Thyroid gland (tissue), 4 donors: Measurements from ENCODE around the gene PAFAH1B2. TPM values are rescaled to one million over a fixed set of nuclear protein-coding genes. Genes with fewer than 3 reads are reported as not detected.

ENCODE experiments used
- DNase-seq, 2 donors: peaks; one replicate each; pipeline ENCODE4 v3.0.0-alpha.2; 2019
- H3K27ac ChIP-seq, 3 donors: fragments of 200-600 bp; sonication (generic); 1 replicate in 2 of 3; 2 replicates in 1 of 3; pipeline ENCODE4 v1.5.1; 2016 to 2019; ENCODE audit warnings: mild to moderate bottlenecking in 1 of 3, moderate library complexity in 1 of 3
- H3K27me3 ChIP-seq: fragments of 200-600 bp; sonication (generic); one replicate; pipeline ENCODE4 v1.5.1; 2019
- H3K36me3 ChIP-seq, 2 donors: fragments of 200-600 bp; sonication (generic); one replicate each; pipeline ENCODE4 v1.5.1; 2016 to 2019
- H3K4me1 ChIP-seq, 2 donors: fragments of 200-600 bp; sonication (generic); one replicate each; pipeline ENCODE4 v1.5.1; 2017 to 2019
- H3K4me3 ChIP-seq, 3 donors: fragments of 200-600 bp; sonication (generic); replicated peaks in 1 of 3; 1 replicate in 2 of 3; 2 replicates in 1 of 3; pipeline ENCODE4 v1.5.1; 2016; ENCODE audit warnings: mild to moderate bottlenecking in 1 of 3
- H3K9me3 ChIP-seq: fragments of 200-600 bp; sonication (generic); one replicate; pipeline ENCODE4 v1.5.1; 2017
- POLR2A ChIP-seq, 2 donors: fragments of 450-650 bp; IDR thresholded peaks; one replicate each; pipeline ENCODE4 v1.6.1; 2017; ENCODE audit warnings: antibody characterized with exemption in 2 of 2, mild to moderate bottlenecking in 2 of 2, moderate library complexity in 1 of 2
- WGBS, 2 donors: methylation state at CpG; one replicate each; pipeline ENCODE4 v1.1.5; 2017; 5-methylcytosine and 5-hydroxymethylcytosine counted together
- intact Hi-C: fragments of 100-400 bp; cut with DNase I; formaldehyde crosslinking; loops from one replicate; pipeline ENCODE4 v1.15.1; 2023
- total RNA-seq, 4 donors: library from RNA; depleted of rRNA; stranded (reverse); fragments of >200 nt; gene quantifications; one replicate each; pipeline ENCODE4 v1.2.3, GENCODE V29; 2016
- TF ChIP-seq, protein P1 (sequence below), 6 experiments: fragments of 200-600 bp in 3 of 6; fragments of 450-650 bp in 3 of 6; sonication (generic) in 3 of 6; IDR thresholded peaks; one replicate each; pipeline ENCODE4 v1.5.1; 2016 to 2019; ENCODE audit warnings: antibody characterized with exemption in 6 of 6, mild to moderate bottlenecking in 2 of 6, inconsistent platforms in 1 of 6, moderate library complexity in 1 of 6

PAFAH1B2 gene
- total RNA-seq, 4 donors from 2014 or later = 107 to 128 (median 118) TPM

DNA sequence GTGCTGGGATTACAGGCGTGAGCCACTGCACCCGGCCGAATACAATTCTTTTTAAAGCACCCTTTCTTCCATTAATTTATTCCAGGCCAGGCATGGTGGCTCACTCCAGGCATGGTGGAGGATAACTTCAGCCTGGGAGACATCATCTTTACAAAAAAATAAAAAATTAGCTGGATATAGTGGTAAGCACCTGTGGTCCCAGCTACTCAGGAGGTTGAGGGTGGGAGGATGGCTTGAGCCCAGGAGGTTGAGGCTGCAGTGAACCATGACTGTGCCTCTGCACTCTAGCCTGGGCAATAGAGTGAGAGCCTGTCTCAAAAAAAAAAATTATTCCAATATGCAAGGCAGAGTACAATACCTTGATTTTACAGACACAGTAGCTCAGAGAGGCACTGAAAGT lies 66.5 kb downstream of the PAFAH1B2 start:
- H3K36me3 ChIP-seq = peaks cover 8 to 13% of the 10 kb centered on the region in 2 donors
- no peak overlapping the region for H3K27ac ChIP-seq
- H3K9me3 ChIP-seq = no peaks in the 10 kb centered on the region
- intact Hi-C loops = no loop called here
- H3K4me3 ChIP-seq = no peak overlapping the region
- no peaks in the 10 kb centered on the region for H3K4me1 ChIP-seq
- H3K27me3 ChIP-seq = no peaks in the 10 kb centered on the region
- DNase-seq = no peak
- 98 to 100% methylated on average over 3 of the region's 3 CpGs for WGBS, 2 donors
- TF ChIP-seq, protein P1, sequence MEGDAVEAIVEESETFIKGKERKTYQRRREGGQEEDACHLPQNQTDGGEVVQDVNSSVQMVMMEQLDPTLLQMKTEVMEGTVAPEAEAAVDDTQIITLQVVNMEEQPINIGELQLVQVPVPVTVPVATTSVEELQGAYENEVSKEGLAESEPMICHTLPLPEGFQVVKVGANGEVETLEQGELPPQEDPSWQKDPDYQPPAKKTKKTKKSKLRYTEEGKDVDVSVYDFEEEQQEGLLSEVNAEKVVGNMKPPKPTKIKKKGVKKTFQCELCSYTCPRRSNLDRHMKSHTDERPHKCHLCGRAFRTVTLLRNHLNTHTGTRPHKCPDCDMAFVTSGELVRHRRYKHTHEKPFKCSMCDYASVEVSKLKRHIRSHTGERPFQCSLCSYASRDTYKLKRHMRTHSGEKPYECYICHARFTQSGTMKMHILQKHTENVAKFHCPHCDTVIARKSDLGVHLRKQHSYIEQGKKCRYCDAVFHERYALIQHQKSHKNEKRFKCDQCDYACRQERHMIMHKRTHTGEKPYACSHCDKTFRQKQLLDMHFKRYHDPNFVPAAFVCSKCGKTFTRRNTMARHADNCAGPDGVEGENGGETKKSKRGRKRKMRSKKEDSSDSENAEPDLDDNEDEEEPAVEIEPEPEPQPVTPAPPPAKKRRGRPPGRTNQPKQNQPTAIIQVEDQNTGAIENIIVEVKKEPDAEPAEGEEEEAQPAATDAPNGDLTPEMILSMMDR (IDR thresholded peaks at IDR 0.05) = no peak
- TF ChIP-seq POLR2A (IDR thresholded peaks at IDR 0.05) = no peak

DNA sequence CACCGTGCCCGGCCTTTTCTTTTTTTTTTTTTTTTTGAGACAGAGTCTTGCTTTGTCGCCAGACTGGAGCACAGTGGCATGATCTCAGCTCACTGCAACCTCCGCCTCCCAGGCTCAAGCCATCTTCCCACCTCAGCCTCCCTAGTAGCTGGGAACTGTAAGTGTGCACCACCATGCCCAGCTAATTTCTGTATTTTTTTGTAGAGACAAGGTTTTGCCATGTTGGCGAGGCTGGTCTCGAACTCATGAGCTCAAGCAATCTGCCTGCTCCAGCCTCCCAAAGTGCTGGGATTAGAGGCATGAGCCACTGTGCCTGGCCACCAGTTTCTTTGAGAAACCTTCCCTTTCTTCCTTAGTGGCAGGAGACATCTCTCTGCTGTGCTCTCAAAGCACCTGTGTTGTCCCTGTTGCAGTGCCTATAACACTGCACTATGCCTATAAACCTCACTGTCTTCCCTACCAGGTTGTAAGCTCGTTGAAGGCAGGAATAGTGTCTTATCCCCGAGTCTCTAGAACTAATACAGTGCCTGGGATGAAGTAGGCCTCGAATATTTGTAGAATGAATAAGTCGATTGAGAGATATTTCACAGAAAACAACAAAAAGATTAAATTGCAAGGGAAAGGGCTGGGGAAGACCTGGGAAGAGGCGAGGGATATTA lies 68.7 kb downstream of the PAFAH1B2 start:
- H3K27ac ChIP-seq = no peak overlapping the region

DNA sequence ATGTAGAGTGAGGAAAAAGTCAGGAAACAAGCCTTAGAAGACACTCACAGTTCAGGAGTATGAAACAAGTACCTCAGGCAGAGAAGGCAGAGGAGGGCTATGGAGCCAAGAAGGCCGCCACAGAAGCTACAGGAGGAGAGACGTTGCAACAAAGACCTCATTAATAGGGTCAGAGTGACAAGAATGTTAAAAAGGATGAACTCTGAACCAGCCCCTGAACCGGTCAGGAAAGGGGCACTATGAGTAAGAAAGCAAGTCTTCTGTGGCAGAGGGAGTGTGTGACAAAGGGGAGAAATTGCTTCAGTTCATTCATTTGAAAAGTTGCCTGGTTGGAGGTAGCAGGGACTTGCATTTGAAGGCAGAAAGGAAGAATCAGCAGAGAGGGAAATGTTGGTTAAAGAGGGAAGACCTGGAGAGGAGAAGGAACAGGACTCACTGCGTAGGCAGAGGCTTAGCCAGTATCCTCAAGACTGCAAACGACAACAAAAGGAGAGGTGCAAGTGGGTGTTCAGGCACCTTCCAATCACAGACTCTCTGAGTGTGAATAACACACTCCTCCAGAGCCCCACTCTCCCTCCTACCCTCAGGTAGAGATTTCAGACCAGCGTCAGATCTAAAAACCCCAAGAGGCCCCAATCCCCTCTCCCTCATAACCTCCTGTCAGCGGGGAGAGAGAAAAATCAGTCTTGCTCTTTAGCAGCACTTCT lies 70.5 kb downstream of the PAFAH1B2 start:
- no peak overlapping the region for H3K27ac ChIP-seq
- intact Hi-C loops = no loop called here
- no peak for DNase-seq
- H3K4me3 ChIP-seq = no peak overlapping the region
- no peaks in the 10 kb centered on the region for H3K9me3 ChIP-seq
- H3K27me3 ChIP-seq = no peaks in the 10 kb centered on the region
- WGBS, 2 donors = 81 to 82% methylated on average over 7 of the region's 7 CpGs
- H3K4me1 ChIP-seq = peaks cover 0 to 8% of the 10 kb centered on the region in 2 donors
- peaks cover 20 to 43% of the 10 kb centered on the region in 2 donors for H3K36me3 ChIP-seq
- TF ChIP-seq POLR2A (IDR thresholded peaks at IDR 0.05) = no peak
- TF ChIP-seq, protein P1 (IDR thresholded peaks at IDR 0.05) = no peak

More for the DNA sequence above, 68.7 kb downstream of the PAFAH1B2 start:
- no peak for TF ChIP-seq POLR2A (IDR thresholded peaks at IDR 0.05)
- TF ChIP-seq, protein P1 (IDR thresholded peaks at IDR 0.05) = no peak
- Histone ChIP-seq H3K9me3 (no peaks in the 10 kb centered on the region), H3K4me1 (no peaks in the 10 kb centered on the region), H3K27me3 (no peaks in the 10 kb centered on the region), H3K4me3 (no peak overlapping the region), H3K36me3 (peaks cover 13 to 31% of the 10 kb centered on the region in 2 donors)
- intact Hi-C loops = no loop called here
- 96 to 97% methylated on average over 11 of the region's 11 CpGs for WGBS, 2 donors
- DNase-seq = no peak

DNA sequence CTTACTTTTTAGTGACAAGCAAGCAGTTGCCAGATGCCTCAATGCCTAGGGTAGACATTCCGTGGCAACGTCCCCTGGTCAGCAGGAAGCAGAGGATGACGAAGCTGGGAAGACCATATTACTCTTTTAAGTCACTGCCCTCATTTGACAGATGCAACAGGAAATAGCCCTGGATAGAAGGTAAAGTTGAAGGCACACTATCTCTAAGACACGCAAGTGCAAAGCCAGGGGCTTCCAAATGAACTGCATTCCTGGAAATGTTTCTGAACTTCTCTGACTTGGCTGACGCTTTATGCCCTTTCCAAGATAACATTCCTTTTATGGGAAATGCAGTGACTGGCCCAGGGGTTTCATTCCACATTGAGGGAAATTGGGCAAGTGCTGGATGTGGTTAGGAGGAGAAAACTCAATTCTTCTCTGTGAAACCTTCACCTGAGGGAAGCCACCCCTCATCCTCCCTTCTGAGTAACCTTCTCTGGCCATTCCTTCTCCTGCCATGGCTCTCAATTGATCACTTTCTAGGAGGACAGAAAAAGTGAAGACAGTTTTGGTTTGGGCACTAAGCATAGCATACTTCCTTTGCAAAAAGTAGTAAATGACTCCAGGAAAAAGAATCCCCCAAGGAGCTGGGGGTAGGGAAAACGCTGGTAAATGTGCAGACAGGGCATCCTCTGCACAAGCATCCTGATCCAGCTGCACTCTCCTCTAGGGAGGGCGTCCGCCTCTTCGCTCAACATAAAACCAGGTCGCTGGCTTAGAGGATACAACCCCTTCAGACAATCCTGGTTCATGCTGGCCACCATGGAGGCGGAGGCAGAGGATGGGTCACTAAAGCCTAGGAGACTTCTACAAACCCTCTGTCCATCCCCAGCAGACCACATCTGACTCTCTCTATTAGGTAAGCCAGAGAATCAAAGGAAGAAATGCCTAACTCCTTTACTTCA lies 73.3 kb downstream of the PAFAH1B2 start:
- Histone ChIP-seq H3K36me3 (peaks cover 22 to 43% of the 10 kb centered on the region in 2 donors), H3K9me3 (no peaks in the 10 kb centered on the region), H3K4me1 (peaks cover 10 to 37% of the 10 kb centered on the region in 2 donors), H3K27me3 (no peaks in the 10 kb centered on the region), H3K27ac (peak overlapping the region; percentile 36 to 69 (median 63)), H3K4me3 (no peak overlapping the region)
- no peak for DNase-seq
- TF ChIP-seq, protein P1 (IDR thresholded peaks at IDR 0.05) = no peak
- no peak for TF ChIP-seq POLR2A (IDR thresholded peaks at IDR 0.05)
- 72 to 84% methylated on average over 11 of the region's 11 CpGs for WGBS, 2 donors
- intact Hi-C loops = no loop called here
